HG03378 (cell line): ENCODE measurements around the gene MARK1.

Experiments
- ATAC-seq: cut with Tn5 transposase; IDR thresholded peaks from one replicate; pipeline ENCODE4 v1.9.1; 2021; ENCODE audit warnings: mild to moderate bottlenecking, moderate library complexity; ENCODE audit not compliant: unreplicated experiment

Gene MARK1

DNA sequence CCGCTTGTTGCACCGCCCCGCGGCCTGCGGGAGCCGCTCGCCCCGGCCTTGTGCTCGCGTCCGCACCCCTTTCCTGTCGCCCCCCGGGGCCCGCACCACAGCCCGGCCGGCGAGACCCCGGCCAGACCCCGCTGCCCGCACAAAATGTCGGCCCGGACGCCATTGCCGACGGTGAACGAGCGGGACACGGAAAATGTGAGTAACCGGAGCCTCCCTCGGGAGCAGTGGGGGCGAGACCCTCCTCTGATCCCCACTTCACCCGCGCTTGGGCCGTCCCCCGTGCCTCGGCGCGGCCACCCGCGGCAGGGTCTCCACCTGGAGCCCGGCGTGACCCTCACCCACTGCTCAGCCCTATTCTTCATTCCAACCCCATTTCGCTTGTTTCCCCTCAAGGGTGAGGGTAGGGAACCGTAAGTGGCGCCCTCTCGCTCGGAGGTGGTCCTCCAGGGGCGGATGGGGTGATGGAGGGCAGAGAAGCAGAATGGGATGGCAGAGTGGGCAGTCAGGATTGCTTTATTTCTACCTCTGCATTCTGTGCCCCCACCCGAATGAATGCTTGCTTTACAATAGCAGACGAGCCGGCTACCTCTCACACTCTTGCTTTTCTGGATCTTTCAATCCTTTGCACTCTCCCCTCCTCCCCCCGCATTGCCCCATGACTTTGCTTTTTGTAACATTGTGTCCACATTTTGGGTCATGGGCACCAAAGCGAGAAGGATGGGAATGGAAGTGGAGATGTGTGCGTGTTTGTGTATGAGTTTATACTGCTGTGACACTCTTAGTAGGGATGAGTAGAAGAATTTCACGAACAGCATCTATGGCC, 954 bp downstream of the MARK1 start:
- ATAC-seq = no peak

DNA sequence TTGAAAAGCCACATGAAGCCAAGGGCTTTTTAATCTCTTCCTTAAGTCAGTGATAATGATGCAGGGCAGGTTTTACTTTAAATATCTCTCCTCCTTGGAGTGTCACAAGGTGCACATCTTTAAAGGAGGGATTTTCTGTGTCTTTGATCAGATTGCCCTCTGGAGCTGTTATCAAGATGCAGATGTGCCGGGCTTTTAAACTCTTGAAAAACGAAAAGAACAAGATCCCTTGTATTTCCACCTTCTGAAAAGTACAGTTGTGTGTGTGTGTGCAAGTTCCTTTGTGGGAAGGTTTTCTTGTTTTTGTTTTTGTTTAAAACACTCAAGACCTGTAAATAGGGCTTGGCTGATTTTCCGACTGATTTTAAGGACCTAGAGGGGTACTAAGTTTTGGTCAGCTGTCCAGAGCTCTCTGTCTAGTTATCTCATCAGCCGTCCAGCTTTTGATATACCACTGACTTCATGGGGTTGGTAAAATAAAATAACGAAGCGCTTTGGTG, 1.6 kb downstream of the MARK1 start:
- ATAC-seq = no peak

DNA sequence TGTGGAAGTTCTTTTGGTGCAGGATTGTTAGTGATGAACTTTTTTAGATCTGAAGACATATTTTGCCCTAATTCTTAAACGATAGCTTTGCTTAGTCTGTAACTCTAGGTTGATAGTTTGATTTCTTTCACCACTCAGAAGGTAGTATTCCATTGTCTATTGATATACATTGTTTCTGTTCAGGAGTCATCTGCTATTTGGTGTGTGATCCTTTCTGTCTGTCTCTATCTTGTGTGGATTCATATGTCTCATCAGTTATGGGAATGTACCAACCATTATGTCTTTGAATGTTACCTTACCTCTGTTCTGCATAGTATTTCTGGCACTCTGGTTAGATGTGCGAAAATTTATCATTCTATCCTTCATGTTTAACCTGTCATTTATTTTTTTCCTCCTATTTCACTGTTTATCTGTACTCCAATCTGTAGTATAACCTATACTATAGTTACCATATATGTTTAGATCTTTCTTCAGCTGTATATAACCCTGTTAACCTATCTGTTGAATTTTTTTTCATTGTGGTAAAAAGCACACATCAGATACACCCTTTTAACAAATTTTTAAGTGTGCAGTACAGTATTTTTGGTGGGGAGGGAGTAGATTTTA, 5.7 kb downstream of the MARK1 start:
- no peak for ATAC-seq

DNA sequence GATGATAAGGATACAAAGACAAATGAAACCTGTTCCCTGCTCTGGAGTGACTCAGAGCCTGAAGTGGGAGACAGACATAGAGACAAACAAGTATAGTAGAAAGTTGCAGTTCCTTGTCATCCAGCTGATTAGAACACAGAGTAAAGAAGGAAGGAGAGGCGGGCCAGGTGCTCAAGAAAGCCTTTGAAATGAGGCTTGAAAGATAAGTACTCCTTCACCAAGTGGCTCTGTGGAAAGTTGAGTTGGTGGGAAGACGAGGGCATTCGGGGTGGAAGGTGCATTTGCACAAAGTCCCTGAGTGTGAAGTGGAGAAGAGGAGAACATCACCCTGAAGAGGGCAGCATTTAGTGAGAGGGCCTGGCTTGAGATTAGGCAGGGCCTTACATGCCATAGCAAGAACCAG, 17.0 kb downstream of the MARK1 start:
- ATAC-seq = no peak

DNA sequence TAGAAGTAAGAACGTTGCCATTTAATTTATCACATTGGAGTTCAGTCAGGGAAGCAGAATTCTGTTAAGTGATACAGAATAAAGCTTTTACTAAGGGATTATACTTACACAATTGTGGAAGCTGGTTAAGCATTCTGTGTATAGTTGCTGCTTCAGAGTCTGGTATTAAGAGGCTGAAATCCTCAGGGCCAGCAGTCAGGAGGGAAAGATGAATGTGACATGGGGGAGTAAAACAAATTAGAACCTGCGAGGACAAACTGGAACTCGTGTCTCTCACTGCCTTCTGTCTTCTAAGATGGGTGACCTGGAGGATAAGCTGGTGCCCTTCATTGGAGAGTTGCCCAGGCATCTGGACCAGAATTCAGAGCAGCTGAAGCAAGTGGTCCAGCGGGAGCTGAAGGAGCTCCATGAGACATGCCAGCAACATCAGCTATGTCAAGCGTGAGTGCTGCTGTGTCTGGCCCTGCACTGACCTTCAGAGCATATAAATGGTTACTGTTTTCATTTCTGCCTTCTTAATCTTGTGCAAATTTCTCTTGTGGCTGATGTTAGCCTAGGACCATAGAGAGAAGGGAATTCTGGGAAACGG, 23.0 kb downstream of the MARK1 start:
- ATAC-seq = no peak

DNA sequence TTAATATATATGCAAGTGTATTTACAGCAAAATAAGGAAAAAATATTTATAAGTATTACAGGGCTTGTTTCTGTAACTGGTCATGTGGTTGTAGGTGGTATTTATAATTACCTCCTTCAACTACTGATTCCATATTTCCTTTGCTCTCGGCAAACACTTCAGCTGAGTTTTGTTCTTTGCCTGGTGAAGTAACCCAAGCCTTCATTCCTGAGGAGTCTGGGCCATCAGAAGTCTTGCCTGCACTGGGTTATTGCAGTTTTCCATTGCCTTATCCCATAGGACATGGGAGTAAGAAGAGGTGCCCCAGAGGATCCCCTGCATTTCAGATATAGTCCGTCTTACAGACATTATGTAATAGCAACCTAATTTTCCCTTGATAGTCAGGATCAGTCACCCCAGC, 23.8 kb downstream of the MARK1 start:
- ATAC-seq = no peak

DNA sequence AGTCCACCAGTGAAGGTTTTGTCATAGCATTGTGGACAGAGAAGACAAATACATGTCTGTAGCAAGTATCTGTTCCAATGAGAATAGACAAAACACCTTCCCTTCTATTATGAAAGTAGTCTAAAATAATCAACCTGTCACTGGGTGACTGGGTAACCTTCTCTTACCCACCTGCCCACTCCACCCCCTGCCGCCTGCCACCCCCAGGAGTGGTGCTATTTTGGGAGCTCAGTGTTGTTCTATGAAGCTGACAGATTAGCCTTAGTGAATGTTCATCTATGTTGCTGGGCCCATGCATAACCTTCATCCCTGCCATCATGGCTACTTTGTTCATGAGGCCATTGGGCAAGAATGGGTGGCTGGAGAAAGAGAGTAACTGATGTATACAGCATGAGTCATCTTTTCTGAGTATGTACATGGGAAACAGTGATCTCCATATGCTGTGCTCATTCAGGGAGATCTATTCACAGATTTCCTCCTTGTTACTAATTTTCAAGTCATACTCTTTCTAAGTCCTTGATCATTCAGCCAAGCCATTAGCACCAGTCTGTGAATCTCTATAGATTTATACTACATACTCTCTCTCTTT, 24.8 kb downstream of the MARK1 start:
- no peak for ATAC-seq

DNA sequence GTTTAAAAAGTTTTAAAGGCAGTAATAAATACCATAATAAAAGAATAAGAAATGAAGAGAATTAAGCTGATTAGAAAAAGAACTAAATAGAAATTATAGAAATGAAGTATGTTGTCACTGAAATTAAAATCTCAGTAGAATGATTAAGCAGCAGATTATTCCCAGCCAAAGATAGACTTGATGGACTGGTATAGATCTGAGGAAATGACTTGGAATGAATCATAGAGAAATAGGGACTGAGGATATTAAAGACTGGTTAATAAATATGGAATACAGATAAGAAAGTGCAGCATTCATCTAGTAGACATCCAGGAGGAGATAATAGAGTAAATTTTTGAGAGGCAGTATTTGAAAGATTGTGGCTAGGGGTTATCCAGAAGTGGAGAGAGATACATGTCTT, 28.7 kb downstream of the MARK1 start:
- no peak for ATAC-seq

DNA sequence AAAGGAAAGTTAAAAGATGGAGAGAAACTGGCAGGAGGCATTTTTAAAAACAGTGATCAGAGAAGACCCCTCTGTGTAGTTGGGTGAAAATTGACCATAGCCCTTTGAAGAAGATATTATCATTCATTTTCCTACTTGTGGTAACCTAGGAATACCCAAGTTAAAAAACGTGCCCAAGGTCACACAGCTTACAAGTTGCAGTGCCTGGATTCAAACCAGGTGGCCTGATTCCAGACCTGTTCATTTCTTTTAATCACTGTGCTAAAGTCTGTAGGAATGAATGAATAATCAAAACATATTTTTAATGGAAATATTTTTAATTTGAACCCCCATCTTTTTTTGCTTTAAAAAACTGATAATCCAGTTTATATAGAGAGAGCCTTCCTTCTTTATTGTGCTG, 35.6 kb downstream of the MARK1 start:
- no peak for ATAC-seq

DNA sequence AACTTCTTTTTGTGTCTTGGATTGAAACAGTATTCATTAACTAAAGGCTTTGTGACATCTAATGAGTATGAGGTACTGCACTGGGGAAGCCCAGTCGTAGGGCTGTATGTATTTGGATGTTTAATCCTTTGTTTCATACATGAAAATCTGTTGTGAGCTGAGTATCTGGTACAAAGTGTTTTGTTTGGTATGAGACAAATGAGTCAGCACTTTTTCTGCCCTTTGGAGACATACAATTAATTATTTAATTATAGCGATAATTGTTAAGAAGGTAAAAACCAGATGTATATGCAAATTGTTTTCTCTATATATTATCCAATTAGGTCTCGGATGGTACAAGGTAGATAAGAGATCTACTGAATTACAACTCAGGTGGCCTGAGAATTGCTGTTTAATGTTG, 36.3 kb downstream of the MARK1 start:
- no peak for ATAC-seq

DNA sequence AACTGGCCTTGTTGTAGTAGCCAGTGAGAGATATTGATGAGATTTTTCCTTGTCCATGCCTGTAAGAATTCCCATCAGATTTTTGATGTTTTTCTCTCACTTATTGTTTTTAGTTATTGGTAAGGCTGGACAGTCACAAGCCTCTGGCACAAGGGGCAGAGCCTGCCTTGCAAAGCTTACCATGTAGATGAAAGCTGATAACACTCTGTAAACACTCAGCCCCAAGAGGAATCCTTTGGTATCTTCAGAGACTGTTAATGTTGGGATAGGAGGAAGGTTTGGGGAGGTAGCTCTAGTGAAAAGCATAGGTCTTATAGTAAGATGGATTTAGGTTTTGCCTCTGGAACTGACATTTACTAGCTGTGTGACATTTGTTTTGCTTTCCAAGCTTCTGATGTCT, 37.7 kb downstream of the MARK1 start:
- ATAC-seq = no peak

DNA sequence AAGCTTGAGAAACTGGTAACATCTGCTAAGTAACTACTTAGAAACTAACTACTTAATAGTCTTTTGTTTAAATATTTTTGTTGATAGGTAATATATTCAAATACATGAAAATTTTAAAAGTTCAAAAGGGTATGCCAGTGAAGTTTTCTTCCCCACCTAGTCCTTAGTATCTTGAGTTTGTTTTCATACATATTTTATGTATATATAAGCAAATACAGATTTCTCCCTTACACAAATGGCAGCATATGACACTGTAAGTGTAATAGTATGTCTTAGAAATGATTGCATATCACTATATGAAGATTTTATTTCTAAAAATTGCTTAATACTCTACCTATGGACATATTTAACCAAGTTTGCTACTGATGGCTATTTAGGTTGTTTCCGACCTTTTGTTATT, 38.9 kb downstream of the MARK1 start:
- ATAC-seq = no peak

DNA sequence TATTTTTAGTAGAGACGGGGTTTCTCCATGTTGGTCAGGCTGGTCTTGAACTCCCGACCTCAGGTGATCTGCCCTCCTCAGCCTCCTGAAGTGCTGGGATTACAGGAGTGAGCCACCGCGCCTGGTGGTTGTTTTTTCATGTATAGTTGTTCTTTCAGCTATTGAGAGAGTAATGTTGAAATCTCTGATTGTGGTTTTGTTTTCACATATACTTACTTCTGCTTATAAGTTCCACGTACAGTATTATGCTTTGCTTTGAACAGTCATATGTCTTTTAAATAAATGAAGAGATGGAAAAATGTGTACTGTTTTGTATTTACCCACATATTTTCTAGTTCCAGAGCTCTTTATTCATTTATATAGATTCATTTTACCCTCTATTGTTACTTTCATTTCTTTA, 44.5 kb downstream of the MARK1 start:
- no peak for ATAC-seq

DNA sequence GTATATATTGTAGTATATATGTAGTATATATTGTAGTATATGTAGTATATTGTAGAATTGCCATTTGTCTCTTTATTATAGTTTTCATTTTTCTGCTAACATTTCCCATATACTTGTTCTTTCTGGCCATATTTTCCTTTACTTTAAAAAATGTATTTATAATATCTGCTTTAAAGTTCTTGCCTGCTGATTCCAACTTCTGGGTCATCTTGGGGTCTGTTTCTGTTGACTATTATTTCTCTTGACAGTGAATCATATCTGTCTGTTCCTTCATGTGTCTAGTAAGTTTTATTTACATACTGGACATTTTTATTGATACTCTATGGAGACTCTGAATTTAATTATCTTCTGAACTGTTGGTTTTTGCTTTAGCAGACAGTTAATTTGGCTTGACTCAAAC, 45.9 kb downstream of the MARK1 start:
- no peak for ATAC-seq

DNA sequence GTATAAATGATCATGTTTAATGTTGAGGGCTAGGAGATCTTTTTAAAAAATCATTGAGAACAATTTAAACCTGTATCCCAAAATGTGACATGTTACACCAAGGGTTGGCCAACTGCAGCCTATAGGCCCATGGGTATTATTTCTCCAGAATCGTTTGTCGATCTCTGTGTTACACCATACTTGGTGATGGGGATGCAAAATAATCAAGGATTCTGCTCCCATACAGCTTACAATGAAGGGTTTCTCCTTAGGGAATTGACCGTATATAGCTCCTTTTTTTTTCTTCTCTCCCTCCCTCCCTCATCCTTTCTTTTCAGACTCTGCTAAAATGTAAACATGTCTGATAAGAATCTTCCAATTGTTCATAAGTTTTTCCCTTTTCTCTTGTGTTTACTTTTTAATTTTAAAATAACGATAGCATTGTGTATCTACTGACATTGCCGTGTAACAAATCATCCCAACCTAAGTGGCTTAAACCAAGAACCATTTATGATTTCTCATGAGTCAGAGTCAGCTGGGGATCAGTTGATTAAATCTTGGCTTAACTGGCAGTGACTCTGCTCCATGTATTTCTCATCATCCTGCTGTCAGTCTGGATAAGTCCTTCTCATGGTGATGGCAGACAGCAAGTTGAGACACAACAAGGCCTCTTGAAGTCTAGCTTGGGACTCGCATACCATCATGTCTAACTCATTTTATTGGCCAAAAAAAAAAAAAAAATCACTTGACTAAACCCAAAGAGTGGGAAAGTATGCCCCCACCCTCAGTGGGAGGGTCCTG, 48.0 kb downstream of the MARK1 start:
- ATAC-seq = no peak

DNA sequence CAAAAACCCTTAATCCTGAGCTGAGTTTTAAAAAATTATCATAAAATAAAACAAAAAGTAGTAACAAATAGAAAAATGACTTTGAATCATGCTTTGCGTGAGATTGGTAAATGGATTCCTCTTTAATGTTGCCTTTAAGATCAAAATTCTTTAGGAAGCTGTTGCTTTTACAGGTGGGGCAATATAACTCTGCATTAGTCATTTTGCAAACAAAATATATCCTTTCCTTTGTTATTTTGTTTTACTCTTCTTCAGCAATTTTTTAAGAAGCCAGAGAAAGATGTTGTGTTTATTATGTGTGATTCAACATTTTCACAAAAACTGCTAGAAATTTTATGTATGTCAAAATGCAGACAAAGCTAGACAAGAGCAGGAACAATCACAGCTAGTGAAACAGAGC, 50.0 kb downstream of the MARK1 start:
- ATAC-seq = no peak

DNA sequence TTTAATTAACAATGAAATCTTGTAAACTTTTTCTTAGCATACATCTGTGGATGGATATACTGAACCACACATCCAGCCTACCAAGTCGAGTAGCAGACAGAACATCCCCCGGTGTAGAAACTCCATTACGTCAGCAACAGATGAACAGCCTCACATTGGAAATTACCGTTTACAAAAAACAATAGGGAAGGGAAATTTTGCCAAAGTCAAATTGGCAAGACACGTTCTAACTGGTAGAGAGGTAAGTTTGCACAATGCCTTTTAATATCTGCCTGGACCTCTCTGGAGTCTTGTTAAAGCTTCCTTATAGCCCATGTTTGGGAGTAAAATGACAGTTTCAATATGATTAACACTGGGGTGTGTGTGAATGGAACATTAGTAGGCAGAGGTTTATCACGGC, 51.4 kb downstream of the MARK1 start:
- ATAC-seq = no peak

DNA sequence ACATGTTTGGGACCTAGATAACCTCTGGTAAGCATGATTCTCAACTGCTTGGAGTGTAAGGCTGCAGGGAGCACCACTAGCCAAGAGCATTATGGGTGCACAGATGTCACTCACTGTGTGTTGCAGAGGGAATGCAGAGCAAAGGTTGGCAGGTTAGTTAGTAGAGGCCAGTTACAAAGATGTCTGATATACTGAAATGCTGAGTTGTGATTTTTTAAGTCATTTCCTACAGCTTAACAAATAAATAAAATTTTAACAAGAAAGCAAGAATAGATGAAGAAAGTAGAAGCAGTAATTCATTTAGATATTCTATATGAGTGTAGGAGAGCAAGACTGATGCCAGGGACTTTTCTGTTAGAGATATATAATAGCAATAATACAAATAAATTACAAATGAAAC, 64.8 kb downstream of the MARK1 start:
- no peak for ATAC-seq

DNA sequence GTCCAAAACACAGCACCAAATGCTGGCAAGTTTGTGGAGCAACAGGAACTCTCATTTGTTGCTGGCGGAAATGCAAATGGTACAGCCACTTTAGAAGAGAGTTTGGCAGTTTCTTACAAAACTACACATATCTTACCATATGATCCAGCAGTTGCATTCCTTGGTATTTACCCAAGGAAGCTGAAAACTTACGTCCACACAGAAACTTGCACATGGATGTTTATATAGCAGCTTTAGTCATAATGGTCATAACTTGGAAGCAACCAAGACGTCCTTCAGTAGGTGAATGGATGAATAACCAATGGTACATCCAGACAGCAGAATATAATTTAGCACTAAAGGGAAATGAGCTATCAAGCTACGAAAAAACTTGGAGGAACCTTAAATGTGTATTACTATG, 66.4 kb downstream of the MARK1 start:
- no peak for ATAC-seq

DNA sequence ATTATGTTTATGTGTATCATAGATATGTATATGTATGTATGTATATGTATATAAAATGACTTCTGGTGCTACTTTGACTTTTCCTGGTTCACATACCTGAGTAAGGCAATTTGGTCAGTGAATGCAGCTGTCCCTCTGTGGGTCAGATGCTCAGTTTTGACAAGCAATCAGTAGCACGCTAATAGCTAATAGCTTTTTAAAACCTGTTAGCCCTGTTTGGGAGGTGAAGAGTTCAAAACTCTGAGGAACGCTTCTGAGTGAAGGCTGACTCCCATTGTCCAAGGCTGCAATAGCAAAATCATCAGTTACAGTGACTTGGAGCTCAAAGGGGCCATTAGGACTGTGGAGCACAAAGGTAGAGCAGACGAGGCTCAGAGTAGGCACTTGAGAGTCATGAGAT, 67.2 kb downstream of the MARK1 start:
- no peak for ATAC-seq

DNA sequence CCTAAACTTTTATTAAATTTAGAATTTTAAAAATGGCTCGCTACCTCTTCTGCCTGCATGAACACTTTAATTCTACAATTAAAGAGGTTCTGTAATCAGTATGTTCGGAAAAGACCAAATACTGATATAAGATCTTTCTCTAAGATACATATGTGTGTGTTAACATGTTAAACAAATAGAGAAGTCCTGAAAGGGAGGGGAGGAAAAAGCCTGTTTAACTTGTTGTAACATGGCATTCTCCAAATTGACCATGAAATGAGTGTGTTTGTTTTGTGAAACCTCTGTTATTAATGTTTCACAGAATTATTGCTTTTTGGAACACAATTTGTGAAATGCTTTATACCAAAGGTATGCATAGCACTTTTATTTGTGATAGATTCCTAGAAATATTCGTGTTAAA, 77.0 kb downstream of the MARK1 start:
- no peak for ATAC-seq
